A549 treated with GW870086 at 1 μM for 4 hours (cell line): ENCODE data around the gene CETN1. TPM values are rescaled to one million over a fixed set of nuclear protein-coding genes. Genes with fewer than 3 reads are reported as not detected.

Experiments used
- total RNA-seq: library from RNA; stranded (reverse); fragments of 200-300 nt; extraction: Qiagen RNA extraction; gene quantifications from 5 replicates; pipeline ENCODE4 v1.2.3, GENCODE V29; 2022; ENCODE audit warnings: low read depth

The CETN1 gene
- total RNA-seq = not detected in 5 replicates

GRCh38 chr18:580154-580553 lies at the start of gene CETN1:
CETN1 (plus strand) TSS chr18:580380; CDS start chr18:580409, 29 bp downstream.

Other genes starting within 250 kb of the CETN1 start
- gene COLEC12, start 79.7 kb upstream of the CETN1 start, total RNA-seq = 0.02 to 0.06 TPM (median 0.03 TPM) in 4 of 5 replicates, not detected in the other
- gene CLUL1, start 16.6 kb downstream of the CETN1 start, total RNA-seq = not detected in 5 replicates
- gene TYMS, start 77.3 kb downstream of the CETN1 start, total RNA-seq = 166 to 177 TPM (median 168 TPM) in 5 replicates
- gene ENOSF1, start 132.2 kb downstream of the CETN1 start, total RNA-seq = 22.2 to 29.3 TPM (median 24.8 TPM) in 5 replicates
- gene YES1, start 231.9 kb downstream of the CETN1 start, total RNA-seq = 14.9 to 32.0 TPM (median 22.7 TPM) in 5 replicates